Activated CD4-positive, CD25-positive, alpha-beta regulatory T cell (primary cell): ENCODE results near the gene MUC22.
"Not testable (repeated sequence)": the region's sequence is repeated elsewhere in the genome, so short reads cannot be mapped to it uniquely, and the experiment has no call there.

Experiments
- DNase-seq, 4 experiments: peaks; one replicate each; lab custom pipeline; 2025; lab: John Stamatoyannopoulos, UW

MUC22 gene

GRCh38 chr6:30998785-30999184 is 11.5 kb upstream of the MUC22 start:
- no peak for DNase-seq

- DNase-seq = not testable (repeated sequence)
These were observed 10.0 kb upstream of the MUC22 start for GRCh38 chr6:31000067-31000860.

DNA sequence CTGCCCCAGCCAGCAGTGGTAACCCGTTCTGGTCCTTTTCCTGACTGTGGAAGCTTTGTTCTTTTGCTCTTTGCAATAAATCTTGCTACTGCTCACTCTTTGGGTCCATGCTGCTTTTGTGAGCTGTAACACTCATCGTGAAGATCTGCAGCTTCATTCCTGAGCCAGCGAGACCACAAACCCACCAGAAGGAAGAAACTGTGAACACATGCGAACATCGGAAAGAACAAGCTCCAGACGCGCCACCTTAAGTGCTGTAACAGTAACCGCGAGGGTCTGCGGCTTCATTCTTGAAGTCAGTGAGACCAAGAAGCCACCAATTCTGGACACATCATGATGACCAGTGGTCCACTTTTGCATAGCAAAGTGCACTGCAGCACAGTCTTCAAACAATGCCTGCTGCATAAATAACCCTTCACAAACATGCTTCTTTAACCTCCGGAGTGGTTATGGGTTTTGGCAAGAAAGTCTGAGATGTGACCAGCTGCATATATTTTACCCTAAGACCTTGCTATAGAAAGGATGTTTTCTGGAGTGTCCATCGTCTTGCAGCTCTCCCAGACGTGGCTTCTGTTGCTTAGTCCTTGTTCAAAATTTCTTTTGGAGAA is 8.9 kb upstream of the MUC22 start:
- DNase-seq = no peak

DNA sequence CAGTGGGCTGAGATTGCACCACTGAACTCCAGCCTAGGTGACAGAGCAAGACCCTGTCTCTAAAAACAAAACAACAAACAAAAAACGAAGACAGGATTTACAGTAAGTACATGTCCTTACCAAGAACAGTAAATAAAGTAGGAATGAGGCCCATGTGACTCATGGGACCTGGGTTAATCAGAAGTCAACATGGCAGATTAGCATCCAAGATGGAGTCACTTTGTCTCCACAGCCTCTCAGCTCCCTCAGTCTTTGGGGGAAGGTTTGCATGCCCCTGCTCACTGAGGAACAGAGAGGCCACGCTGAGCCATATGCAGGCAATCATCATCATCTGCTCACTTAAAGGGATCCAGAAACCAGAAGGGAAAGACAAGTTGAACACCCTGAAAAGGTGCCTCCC is 7.8 kb upstream of the MUC22 start:
- DNase-seq = no peak

DNA sequence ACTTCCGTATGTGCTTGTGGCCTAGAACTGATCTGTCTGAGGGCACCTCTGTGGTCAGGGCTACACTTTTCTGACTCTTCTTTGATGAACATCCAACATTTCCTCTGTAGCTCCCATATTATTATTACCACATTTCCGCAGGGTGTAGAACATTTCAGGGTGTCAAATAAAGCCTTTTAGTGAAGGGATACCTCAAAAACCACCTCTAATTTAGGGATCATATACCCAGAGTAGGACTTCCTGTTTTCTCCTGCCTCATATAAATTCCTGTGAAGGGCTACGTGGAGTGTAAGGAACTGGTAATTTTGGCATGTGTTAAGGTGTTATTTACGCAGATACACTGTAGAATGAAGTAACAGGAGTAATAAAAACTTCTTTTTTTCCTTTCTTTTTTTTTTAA is 5.5 kb upstream of the MUC22 start:
- no peak for DNase-seq

DNA sequence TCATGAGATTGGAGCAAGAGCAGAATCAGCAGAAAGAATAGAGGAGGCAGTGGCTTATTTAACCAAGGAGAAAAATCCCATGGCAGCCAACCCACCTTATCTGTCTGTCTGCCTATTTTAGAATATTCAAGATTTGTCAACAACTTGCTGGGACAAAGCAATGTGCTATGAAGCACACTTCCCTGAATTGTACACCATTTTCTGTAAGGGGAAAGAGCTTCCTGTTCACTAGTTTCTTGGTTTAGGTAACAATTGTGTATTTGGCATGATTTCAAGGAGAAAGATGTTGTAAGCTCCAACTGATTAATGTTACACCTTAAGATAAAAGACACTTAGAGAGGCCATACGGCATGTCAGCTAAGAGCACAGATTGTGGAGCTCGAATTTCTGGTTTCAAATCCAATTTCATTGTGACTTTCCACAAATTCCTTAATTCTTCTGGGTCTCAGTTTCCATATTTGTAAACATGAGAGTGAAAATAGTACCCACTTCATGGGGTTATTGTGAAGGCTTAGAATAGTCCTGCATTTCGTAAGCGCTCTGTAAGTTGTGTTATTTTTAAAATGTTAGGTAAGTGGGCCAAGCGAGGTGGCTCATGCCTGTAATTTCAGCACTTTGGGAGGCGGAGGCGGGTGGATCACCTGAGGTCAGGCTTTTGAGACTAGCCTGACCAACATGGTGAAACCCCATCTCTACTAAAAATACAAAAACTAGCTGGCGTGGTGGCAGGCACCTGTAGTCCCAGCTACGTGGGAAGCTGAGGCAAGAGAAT is 4.8 kb upstream of the MUC22 start:
- no peak for DNase-seq

DNA sequence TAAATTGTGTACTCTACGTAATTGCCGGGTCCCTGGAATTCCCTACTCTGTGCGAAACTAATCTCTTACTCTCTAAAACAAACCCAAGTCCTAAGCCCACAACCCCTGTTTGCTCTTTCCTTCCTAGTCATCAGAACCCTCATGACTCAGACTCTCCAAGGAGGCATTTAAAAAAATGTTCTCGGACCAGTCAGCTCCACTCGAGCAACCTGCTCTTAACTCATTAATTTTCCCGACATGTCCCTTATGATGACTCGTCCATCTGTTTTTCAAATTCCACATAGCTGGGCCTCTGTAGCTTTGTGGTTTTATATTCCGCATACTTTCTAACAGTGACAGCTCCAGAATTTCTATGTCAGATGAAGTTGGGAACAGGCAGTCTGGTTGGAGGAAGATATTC is 2.6 kb upstream of the MUC22 start:
- DNase-seq = no peak

GRCh38 chr6:31008165-31008564 is 2.1 kb upstream of the MUC22 start:
- DNase-seq = no peak

DNA sequence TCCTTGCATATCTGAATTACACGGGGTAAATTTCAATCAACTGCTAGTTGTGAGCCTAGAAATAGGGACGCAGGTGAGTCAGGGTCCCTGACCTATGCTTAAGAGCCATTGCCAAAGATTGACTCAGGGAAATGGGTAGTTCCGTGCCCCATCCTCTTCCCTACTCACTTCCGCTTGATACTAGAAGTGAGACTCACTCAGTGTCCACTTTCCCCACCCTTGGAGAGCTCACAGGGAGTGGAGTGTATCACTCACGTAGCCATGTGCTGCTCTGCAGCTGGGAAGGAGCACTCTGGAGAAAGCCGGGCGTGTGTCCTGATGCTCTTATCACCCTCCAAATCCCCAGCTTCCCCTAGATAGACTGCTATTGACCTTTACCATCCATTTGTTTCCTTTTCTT is 543 bp upstream of the MUC22 start:
- DNase-seq = no peak

DNA sequence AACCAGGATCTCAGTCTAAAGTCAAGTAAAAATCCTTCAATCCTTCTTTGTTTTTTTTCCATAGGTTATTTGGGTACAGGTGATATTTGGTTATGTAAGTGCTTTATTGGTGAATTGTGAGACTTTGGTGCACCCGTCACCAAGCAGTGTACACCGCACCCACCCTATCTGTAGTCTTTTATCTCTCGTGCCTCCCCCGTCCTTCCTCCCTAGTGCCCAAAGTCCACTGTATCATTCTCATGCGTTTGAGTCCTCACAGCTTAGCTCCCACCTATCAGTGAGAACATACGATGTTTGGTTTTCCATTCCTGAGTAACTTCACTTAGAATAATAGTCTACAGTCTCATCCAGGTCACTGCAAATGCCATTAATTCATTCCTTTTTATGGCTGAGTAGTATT is 879 bp downstream of the MUC22 start:
- no peak for DNase-seq

DNA sequence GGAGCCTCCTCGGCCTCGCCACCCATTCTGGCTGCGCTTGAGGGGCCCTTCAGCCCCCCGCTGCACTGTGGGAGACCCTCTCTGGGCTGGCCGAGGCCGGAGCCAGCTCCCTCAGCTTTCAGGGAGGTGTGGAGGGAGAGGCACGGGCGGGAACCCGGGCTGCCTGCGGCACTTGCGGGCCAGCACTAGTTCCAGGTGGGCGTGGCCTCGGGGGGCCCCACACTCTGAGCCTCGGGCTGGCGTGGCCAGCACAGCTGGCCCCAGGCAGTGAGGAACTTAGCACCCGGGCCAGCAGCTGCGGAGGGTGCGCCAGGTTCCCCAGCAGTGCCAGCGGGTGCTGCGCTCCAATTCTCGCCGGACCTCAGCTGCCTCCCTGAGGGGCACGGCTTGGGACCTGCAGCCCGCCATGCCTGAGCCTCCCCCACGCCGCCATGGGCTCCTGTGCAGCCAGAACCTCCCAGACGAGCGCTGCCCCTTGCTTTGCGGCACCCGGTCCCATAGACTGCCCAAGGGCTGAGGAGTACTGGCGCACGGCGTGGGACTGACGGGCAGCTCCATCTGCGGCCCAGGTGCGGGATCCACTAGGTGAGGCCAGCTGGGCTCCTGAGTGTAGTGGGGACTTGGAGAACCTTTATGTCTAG is 6.5 kb downstream of the MUC22 start:
- DNase-seq = no peak

GRCh38 chr6:31017436-31017835 is 7.2 kb downstream of the MUC22 start:
- not testable (repeated sequence) for DNase-seq

- DNase-seq = no peak
These were observed 9.8 kb downstream of the MUC22 start for GRCh38 chr6:31020057-31020456.

DNA sequence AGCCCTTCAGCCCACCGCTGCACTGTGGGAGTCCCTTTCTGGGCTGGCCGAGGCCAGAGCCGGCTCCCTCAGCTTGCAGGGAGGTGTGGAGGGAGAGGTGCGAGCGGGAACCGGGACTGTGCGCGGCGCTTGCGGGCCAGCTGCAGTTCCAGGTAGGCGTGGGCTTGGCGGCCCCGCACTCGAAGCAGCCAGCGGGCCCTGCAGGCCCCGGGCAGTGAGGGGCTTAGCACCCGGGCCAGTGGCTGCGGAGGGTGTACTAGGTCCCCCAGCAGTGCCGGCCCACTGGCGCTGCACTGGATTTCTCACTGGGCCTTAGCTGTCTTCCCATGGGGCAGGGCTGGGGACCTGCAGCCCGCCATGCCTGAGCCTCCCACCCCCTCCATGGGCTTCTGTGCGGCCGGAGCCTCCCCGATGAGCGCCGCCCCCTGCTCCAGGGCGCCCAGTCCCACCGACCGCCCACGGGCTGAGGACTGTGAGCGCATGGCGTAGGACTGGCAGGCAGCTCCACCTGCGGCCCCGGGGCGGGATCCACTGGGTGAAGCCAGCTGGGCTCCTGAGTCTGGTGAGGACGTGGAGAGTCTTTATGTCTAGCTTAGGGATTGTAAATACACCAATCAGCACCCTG is 10.5 kb downstream of the MUC22 start:
- not testable (repeated sequence) for DNase-seq

- not testable (repeated sequence) for DNase-seq
These were observed 11.6 kb downstream of the MUC22 start for GRCh38 chr6:31021705-31022531.

DNA sequence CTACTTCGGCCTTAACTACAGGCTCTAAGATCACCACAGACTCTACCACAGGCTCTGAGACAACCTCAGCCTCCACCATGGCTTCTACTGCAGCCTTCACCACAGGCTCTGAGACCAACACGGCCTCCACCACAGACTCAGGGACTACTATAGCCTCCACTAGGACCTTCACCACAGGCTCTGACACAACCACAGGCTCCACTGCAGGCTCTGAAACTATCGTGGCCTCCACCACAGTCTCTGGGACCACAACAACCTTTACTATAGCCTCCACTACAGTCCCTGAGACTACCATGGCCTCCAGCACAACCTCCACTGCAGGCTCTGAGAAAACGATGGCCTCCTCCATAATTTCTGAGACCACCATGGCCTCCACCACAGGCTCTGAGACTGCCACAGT is 15.3 kb downstream of the MUC22 start:
- no peak for DNase-seq

DNA sequence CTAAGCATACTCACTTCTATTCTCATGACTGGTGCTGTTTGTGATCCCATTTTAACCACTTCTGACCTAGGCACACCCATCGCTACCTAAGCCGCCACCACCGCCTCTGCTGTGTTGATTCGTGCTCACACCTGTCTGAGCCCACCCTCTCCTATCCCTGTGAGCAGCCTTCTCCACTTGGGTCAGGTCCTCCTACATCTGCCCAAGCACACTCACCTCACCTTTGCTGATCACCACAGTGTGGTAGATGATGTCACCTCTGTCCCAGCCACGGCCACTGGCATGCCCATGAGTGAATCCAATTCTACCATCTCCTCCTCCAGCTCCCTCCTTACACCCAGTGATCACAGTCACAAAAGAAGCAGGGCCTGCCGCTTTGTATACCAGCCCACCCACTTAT is 20.8 kb downstream of the MUC22 start:
- no peak for DNase-seq

- no peak for DNase-seq
These were observed 22.8 kb downstream of the MUC22 start for GRCh38 chr6:31033075-31033474.

DNA sequence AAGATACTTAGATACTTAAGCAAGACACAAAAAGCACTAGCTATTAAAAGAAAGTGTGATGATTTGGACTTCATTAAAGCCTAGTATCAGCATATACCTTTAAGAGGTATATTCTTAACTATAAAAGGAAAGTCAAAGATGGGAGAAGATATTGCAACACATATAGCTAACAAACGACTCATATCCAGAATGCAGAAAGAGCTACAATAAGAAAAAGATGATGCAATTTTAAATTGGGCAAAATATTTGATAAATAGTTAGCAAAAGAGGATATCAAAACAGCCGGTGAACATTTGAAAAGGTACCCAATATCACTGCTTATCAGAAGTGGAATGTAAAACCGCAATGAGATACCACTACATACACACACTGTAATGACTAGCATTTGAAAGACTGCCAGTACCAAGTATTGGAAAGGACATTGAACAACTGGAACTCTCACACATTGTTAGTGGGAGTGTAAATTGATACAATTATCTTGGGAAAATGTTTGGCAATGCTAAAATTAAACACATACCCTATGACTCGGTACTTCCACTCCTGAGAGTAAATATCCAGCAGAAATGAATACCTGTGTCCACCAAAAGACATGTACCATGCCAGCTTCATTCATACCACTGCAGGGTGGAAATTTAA is 25.7 kb downstream of the MUC22 start:
- no peak for DNase-seq

- no peak for DNase-seq
These were observed 26.9 kb downstream of the MUC22 start for GRCh38 chr6:31037169-31037568.

DNA sequence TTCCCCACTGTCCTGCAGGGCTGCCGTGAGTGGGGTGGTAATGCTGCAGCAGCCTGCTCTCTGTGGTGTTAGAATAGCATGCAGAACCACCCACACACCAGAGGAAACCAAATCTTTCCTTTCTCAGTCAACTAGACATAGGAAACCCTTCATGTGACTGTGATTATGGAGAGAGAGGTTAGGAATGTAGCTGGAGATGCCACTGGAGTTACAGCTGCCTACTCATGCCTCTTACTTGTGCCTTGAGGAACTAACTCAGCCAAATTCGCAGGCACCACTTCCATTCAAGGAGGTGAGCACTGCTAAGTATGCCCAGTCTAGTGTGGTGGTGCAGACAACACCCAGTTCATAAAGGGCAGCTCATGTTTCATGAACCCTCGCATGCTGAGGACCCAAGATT is 27.4 kb downstream of the MUC22 start:
- DNase-seq = no peak
